ENCODE data around the gene ZSWIM3.
"Not testable (repeated sequence)": the region's sequence is repeated elsewhere in the genome, so short reads cannot be mapped to it uniquely, and the experiment has no call there.

Gene ZSWIM3

GRCh38 chr20:45898285-45898684 is 40.9 kb downstream of the ZSWIM3 start:
- no peak for TF ChIP-seq CTCF (IDR thresholded peaks at IDR 0.05; ENCODE audit: insufficient read depth, low read length, missing control alignments)
- ChIA-PET CTCF (interaction anchor here (1.4 to 3.6 kb wide), 3 partner anchors 7 to 116 kb away, joined by 4 to 16 read pairs (median 5); partner anchors contain the start of genes CTSA and NEURL2), POLR2A (no interaction called here)
- H3K4me3 ChIP-seq (ENCODE audit: low read depth, low read length): no peak overlapping the region
- no peak for DNase-seq (ENCODE audit: low read depth, low spot score)

GRCh38 chr20:45899046-45899835 is 41.8 kb downstream of the ZSWIM3 start:
- TF ChIP-seq CTCF (IDR thresholded peaks at IDR 0.05; ENCODE audit: insufficient read depth, low read length, missing control alignments): no peak
- no peak overlapping the region for H3K4me3 ChIP-seq (ENCODE audit: low read depth, low read length)
- POLR2A ChIA-PET: no interaction called here
- no peak for DNase-seq (ENCODE audit: low read depth, low spot score)
- CTCF ChIA-PET: interaction anchor here (1.0 to 3.6 kb wide), 6 partner anchors 8 to 71 kb away, joined by 3 to 16 read pairs (median 4); partner anchors contain the start of genes CTSA and NEURL2

GRCh38 chr20:45901332-45901731 is 43.9 kb downstream of the ZSWIM3 start:
- H3K4me3 ChIP-seq (ENCODE audit: low read depth, low read length); DNase-seq (ENCODE audit: low read depth, low spot score): not testable (repeated sequence)
- CTCF ChIA-PET: interaction anchor here (1.1 to 3.6 kb wide), 2 partner anchors 10 to 12 kb away, joined by 3 to 16 read pairs; partner anchors contain the start of genes CTSA and NEURL2
- POLR2A ChIA-PET: interaction anchor here (1.0 to 2.0 kb wide), 2 partner anchors 8 to 33 kb away, joined by 4 to 7 read pairs; partner anchors contain the start of gene PCIF1

GRCh38 chr20:45902199-45902701 is 44.8 kb downstream of the ZSWIM3 start:
- no peak for DNase-seq (ENCODE audit: low read depth, low spot score)
- no peak for TF ChIP-seq CTCF (IDR thresholded peaks at IDR 0.05; ENCODE audit: insufficient read depth, low read length, missing control alignments)
- no peak overlapping the region for H3K4me3 ChIP-seq (ENCODE audit: low read depth, low read length)
- ChIA-PET CTCF (interaction anchor here (1.0 to 1.1 kb wide), 2 partner anchors 11 to 13 kb away, joined by 3 read pairs; partner anchors contain the start of genes CTSA and NEURL2), POLR2A (interaction anchor here (1.0 to 2.0 kb wide), 2 partner anchors 9 to 32 kb away, joined by 4 to 7 read pairs; partner anchors contain the start of gene PCIF1)

GRCh38 chr20:45904583-45905504 is 47.4 kb downstream of the ZSWIM3 start:
- DNase-seq (ENCODE audit: low read depth, low spot score): no peak
- POLR2A ChIA-PET: interaction anchor here (0.6 to 1.5 kb wide), 5 partner anchors 8 to 35 kb away, joined by 3 to 5 read pairs (median 3); partner anchors contain the start of genes CTSA and NEURL2
- CTCF ChIA-PET: interaction anchor here (0.6 to 1.9 kb wide), 6 partner anchors 8 to 498 kb away, joined by 3 to 14 read pairs (median 4); partner anchors contain the start of genes CTSA and NEURL2
- H3K4me3 ChIP-seq (ENCODE audit: low read depth, low read length): no peak overlapping the region
- no peak for TF ChIP-seq CTCF (IDR thresholded peaks at IDR 0.05; ENCODE audit: insufficient read depth, low read length, missing control alignments)

GRCh38 chr20:45905505-45906079 is 48.2 kb downstream of the ZSWIM3 start:
- POLR2A ChIA-PET: interaction anchor here (0.7 to 1.5 kb wide), 5 partner anchors 9 to 28 kb away, joined by 3 to 5 read pairs (median 4); partner anchors contain the start of genes CTSA and NEURL2
- DNase-seq (ENCODE audit: low read depth, low spot score): peak; percentile 34
- no peak overlapping the region for H3K4me3 ChIP-seq (ENCODE audit: low read depth, low read length)
- CTCF ChIA-PET: interaction anchor here (0.8 to 1.9 kb wide), 5 partner anchors 8 to 82 kb away, joined by 3 to 14 read pairs (median 5); partner anchors contain the start of genes CTSA and NEURL2
- TF ChIP-seq CTCF (IDR thresholded peaks at IDR 0.05; ENCODE audit: insufficient read depth, low read length, missing control alignments): no peak

All from AG04449 (cell line).